Fibroblast of pulmonary artery (primary cell): ENCODE data around the gene ZMYM2.

ENCODE experiments used
- DNase-seq: peaks from one replicate; pipeline ENCODE4 v3.0.0-alpha.2; 2010; ENCODE audit warnings: low read depth
- H3K4me3 ChIP-seq: replicated peaks from 2 replicates; pipeline ENCODE4 v1.5.1; 2011; ENCODE audit warnings: low read depth, mild to moderate bottlenecking, control low read depth, low read length, moderate library complexity
- CTCF ChIP-seq: IDR thresholded peaks from 2 replicates; pipeline ENCODE4 v1.5.1; 2011; ENCODE audit warnings: mild to moderate bottlenecking, control low read depth, low read length, inconsistent platforms; ENCODE audit errors: missing control alignments

Gene ZMYM2

GRCh38 chr13:19955873-19956559 lies 2.5 kb upstream of the ZMYM2 start:
- no peak overlapping the region for H3K4me3 ChIP-seq
- TF ChIP-seq CTCF, result no peak
- DNase-seq, result no peak

GRCh38 chr13:19957320-19958154 lies 990 bp upstream of the ZMYM2 start:
- H3K4me3 ChIP-seq, result peak overlapping the region; percentile 47
- DNase-seq, result peak; percentile 84
- TF ChIP-seq CTCF, result peak; percentile 67

GRCh38 chr13:19959141-19959830 lies 759 bp downstream of the ZMYM2 start:
- DNase-seq, result peak; percentile 51
- peak overlapping the region; percentile 67 for H3K4me3 ChIP-seq
- TF ChIP-seq CTCF, result no peak

GRCh38 chr13:19959831-19960652 lies 1.5 kb downstream of the ZMYM2 start:
- peak; percentile 95 for TF ChIP-seq CTCF
- DNase-seq, result peak; percentile 93
- peak overlapping the region; percentile 67 for H3K4me3 ChIP-seq

- no peak for TF ChIP-seq CTCF
- H3K4me3 ChIP-seq, result peak overlapping the region; percentile 67
- DNase-seq, result peak; percentile 8
These were observed 2.1 kb downstream of the ZMYM2 start for GRCh38 chr13:19960653-19960976.

- peak overlapping the region; percentile 67 for H3K4me3 ChIP-seq
- peak; percentile 6 for DNase-seq
- TF ChIP-seq CTCF, result no peak
These were observed 3.0 kb downstream of the ZMYM2 start for GRCh38 chr13:19961489-19961888.
